Measurements from ENCODE around the gene CA5A.

CA5A gene

GRCh38 chr16:87846705-87847466 is 89.4 kb downstream of the CA5A start:
- DNase-seq, result no peak

GRCh38 chr16:87845807-87846619 is 90.3 kb downstream of the CA5A start:
- DNase-seq, result no peak

- DNase-seq, result no peak
Measured at GRCh38 chr16:87845213-87845612, 91.1 kb downstream of the CA5A start.

- no peak for DNase-seq
Measured at GRCh38 chr16:87844809-87845208, 91.5 kb downstream of the CA5A start.

GRCh38 chr16:87844120-87844733 is 92.1 kb downstream of the CA5A start:
- DNase-seq, result no peak

- DNase-seq, result no peak
Measured at GRCh38 chr16:87843678-87844105, 92.6 kb downstream of the CA5A start.

- no peak for DNase-seq
Measured at GRCh38 chr16:87842209-87842869, 94.0 kb downstream of the CA5A start.

- DNase-seq, result no peak
Measured at GRCh38 chr16:87841340-87842208, 94.8 kb downstream of the CA5A start.

- no peak for DNase-seq
Measured at GRCh38 chr16:87840271-87840978, 95.9 kb downstream of the CA5A start.

GRCh38 chr16:87839542-87840270 is 96.6 kb downstream of the CA5A start:
- no peak for DNase-seq

GRCh38 chr16:87838643-87839541 is 97.4 kb downstream of the CA5A start:
- no peak for DNase-seq

Measured in CD4-positive, alpha-beta T cell treated with Interleukin-17A for 1 hour (primary cell).